ENCODE results near the gene GXYLT1.
"Not testable (repeated sequence)": the region's sequence is repeated elsewhere in the genome, so short reads cannot be mapped to it uniquely, and the experiment has no call there.

GXYLT1 gene, protein sequence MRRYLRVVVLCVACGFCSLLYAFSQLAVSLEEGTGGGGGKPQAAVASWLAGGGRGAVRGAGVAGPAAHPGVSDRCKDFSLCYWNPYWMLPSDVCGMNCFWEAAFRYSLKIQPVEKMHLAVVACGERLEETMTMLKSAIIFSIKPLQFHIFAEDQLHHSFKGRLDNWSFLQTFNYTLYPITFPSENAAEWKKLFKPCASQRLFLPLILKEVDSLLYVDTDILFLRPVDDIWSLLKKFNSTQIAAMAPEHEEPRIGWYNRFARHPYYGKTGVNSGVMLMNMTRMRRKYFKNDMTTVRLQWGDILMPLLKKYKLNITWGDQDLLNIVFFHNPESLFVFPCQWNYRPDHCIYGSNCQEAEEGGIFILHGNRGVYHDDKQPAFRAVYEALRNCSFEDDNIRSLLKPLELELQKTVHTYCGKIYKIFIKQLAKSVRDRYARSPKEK

DNA sequence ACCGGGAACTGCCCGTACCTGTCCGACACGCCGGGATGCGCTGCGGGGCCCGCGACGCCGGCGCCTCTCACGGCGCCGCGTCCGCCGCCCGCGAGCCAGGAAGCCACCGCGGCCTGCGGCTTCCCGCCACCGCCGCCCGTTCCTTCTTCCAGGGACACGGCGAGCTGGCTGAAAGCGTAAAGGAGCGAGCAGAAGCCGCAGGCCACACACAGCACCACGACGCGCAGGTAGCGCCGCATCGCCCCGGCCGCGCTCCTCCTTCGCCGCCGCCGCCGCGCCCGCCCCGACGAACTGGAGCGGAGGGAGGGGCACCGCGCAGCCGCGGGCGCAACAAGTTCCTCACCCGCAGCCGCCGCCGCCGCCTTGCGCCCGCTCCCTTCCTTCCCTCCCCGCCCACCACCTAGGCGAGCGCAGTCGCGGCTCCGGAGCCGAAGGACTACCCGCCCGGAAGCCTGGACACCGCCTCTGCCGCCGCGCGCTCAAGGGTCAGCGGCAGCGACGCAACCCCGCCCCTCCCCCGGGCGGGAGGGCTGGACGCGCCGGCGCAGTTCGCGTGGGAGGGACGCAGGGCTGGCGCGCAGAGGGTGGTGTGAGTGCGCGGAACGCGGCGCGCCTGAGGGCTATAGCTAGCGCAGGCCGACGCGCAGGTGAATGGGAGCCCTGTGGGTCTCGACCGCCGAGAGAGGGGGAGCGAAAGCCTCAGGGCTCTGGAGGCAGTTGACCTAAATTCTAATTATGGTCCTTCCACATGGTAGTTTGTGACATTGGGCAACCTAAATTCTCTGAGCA lies at the start of gene GXYLT1:
Gene GXYLT1, minus strand, starts transcription at position 467 of the 789 bp plus-strand sequence. Its CDS starts 228 bp downstream, at position 239.
- peak; percentile 95 for DNase-seq (ENCODE audit: low read depth)
- no peak for TF ChIP-seq CTCF (conservative IDR thresholded peaks at IDR 0.05; ENCODE audit: low read depth, low read length)

GRCh38 chr12:42192686-42193085 lies 48.0 kb upstream of the GXYLT1 start:
- no peak for TF ChIP-seq CTCF (conservative IDR thresholded peaks at IDR 0.05; ENCODE audit: low read depth, low read length)
- no peak for DNase-seq (ENCODE audit: low read depth)
- H3K4me3 ChIP-seq (ENCODE audit: low read depth, low read length), result no peak overlapping the region

More for the DNA sequence above, at the start of gene GXYLT1:
- H3K4me3 ChIP-seq (ENCODE audit: low read depth, low read length), result peak within 1 kb of the TSS; percentile 70

DNA sequence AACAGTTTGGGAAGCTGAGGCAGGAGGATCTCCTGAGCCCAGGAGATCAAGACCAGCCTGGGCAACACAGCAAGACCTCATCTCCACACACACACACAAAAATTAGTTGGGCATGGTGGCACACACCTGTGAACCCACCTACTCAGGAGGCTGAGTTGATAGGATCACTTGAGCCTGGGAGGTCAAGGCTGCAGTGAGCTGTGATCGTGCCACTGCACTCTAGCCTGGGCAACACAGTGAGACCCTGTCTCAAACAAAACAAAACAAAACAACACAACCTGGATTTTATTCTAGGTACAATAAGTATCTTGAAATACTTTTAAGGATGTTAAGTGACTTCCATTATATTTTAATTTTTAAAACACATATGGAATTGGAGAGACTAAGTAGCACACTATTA lies 47.6 kb upstream of the GXYLT1 start:
- DNase-seq (ENCODE audit: low read depth), result no peak
- no peak for TF ChIP-seq CTCF (conservative IDR thresholded peaks at IDR 0.05; ENCODE audit: low read depth, low read length)
- no peak overlapping the region for H3K4me3 ChIP-seq (ENCODE audit: low read depth, low read length)

- H3K4me3 ChIP-seq (ENCODE audit: low read depth, low read length), result no peak overlapping the region
- DNase-seq (ENCODE audit: low read depth), result no peak
- TF ChIP-seq CTCF (conservative IDR thresholded peaks at IDR 0.05; ENCODE audit: low read depth, low read length), result no peak
These were observed 45.7 kb upstream of the GXYLT1 start for GRCh38 chr12:42190376-42190775.

- not testable (repeated sequence) for DNase-seq (ENCODE audit: low read depth); H3K4me3 ChIP-seq (ENCODE audit: low read depth, low read length)
These were observed 43.6 kb upstream of the GXYLT1 start for GRCh38 chr12:42188275-42188674.

DNA sequence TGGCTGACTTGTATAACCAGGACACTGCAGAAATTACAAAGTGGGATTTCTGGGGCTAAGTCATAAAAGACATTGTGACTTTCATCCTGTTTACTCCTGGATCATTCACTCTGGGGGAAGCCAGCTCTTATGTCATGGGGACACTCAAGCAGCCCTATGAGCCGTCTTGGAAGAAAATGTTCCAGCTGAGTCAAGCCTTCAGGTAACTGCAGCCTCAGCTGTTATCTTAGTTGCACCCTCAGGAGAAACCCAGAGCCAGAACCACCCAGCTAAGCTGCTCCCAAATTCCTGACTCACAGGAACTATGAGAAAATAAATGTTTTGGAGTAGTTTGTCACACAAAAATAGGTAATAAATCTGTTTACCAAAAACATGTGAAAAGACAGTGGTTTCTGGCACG lies 43.1 kb upstream of the GXYLT1 start:
- no peak for TF ChIP-seq CTCF (conservative IDR thresholded peaks at IDR 0.05; ENCODE audit: low read depth, low read length)
- DNase-seq (ENCODE audit: low read depth), result no peak
- no peak overlapping the region for H3K4me3 ChIP-seq (ENCODE audit: low read depth, low read length)

DNA sequence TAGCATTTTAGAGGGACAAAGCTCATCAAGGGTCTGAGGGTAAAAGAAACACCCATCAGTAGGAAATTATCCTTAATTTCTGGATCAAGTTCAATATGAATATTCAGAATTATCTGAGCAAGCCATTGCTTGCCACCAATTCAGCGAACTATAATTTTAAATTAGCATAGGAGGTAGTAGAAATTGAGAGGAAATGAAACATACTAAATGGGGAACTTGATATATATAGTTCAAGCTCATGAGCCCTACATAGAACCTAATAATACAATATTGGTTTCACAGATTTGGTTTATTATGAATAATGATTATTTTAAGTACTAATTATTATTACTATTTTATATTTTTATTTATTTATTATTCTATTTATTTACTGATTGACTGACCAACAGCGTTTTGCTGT lies 42.1 kb upstream of the GXYLT1 start:
- no peak overlapping the region for H3K4me3 ChIP-seq (ENCODE audit: low read depth, low read length)
- no peak for TF ChIP-seq CTCF (conservative IDR thresholded peaks at IDR 0.05; ENCODE audit: low read depth, low read length)
- no peak for DNase-seq (ENCODE audit: low read depth)

Data from choroid plexus epithelial cell (primary cell).